GM12874 (cell line): Measurements from ENCODE around the gene MAD2L1BP.

Experiments used
- CTCF ChIP-seq: IDR thresholded peaks from 2 replicates; pipeline ENCODE4 v1.5.1; 2011; ENCODE audit warnings: low read depth, mild to moderate bottlenecking, control low read depth, low read length, moderate library complexity; ENCODE audit not compliant: insufficient read depth

MAD2L1BP gene

GRCh38 chr6:43635387-43636307 is at the start of gene MAD2L1BP:
MAD2L1BP (plus strand) TSS chr6:43635840; CDS start chr6:43635876, 36 bp downstream.
- no peak for TF ChIP-seq CTCF

- TF ChIP-seq CTCF, result no peak
Observed at GRCh38 chr6:43588194-43588593, 47.4 kb upstream of the MAD2L1BP start.

GRCh38 chr6:43593938-43594337 is 41.7 kb upstream of the MAD2L1BP start:
- TF ChIP-seq CTCF, result no peak

- TF ChIP-seq CTCF, result no peak
Observed at GRCh38 chr6:43600595-43600994, 35.0 kb upstream of the MAD2L1BP start.

- TF ChIP-seq CTCF, result no peak
Observed at GRCh38 chr6:43604174-43604573, 31.5 kb upstream of the MAD2L1BP start.

GRCh38 chr6:43606019-43606418 is 29.6 kb upstream of the MAD2L1BP start:
- no peak for TF ChIP-seq CTCF

GRCh38 chr6:43608310-43608763 is 27.3 kb upstream of the MAD2L1BP start:
- TF ChIP-seq CTCF, result peak; percentile 81
